ENCODE data around the gene YJU2. TPM values are rescaled to one million over a fixed set of nuclear protein-coding genes. Genes with fewer than 3 reads are reported as not detected.
"Not testable (repeated sequence)": the region's sequence is repeated elsewhere in the genome, so short reads cannot be mapped to it uniquely, and the experiment has no call there.

Gene YJU2
- total RNA-seq, 1 donor from 2014 or later: 15.4 TPM

DNA sequence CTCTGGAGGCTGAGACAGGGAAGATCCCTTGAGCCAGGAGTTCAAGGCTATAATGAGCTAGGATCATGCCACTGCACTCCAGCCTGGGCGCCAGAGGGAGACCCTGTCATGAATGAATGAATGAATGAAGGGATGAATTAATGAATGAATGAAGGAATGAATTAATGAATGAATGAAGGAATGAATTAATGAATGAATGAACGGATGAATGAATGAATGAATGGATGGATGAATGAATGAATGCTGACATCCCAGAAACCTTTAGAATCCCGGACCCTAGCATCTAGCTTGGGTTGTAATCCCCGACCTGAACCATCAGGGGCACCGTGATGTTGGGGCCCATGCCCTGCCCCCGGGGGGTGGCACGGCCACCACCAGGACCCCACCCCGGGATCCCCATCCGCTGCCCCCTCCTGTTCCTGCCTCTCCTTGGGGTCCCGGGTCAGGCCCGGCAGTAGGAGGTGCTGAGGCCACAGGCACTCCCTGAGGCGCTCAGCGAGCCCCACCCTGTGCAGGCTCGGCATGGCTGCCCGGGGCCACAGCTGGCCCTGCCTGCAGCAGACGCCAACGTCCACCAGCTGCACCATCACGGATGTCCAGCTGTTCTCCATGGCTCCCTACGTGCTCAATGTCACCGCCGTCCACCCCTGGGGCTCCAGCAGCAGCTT is 14.1 kb upstream of the YJU2 start:
- Mint-ChIP-seq H3K36me3 (ENCODE audit: low read depth, unreplicated experiment) (no peaks in the 10 kb centered on the region), H3K27me3 (ENCODE audit: unreplicated experiment) (peaks cover 11% of the 10 kb centered on the region), H3K9me3 (ENCODE audit: unreplicated experiment) (no peaks in the 10 kb centered on the region), H3K4me3 (ENCODE audit: unreplicated experiment) (no peak overlapping the region), H3K4me1 (ENCODE audit: unreplicated experiment) (peaks cover 2% of the 10 kb centered on the region), H3K27ac (ENCODE audit: unreplicated experiment) (no peak overlapping the region)
- TF ChIP-seq CTCF (IDR thresholded peaks at IDR 0.05; ENCODE audit: unreplicated experiment): no peak
- DNase-seq (ENCODE audit: low spot score): no peak

- Mint-ChIP-seq H3K36me3 (ENCODE audit: low read depth, unreplicated experiment) (no peaks in the 10 kb centered on the region), H3K27me3 (ENCODE audit: unreplicated experiment) (peaks cover 11% of the 10 kb centered on the region), H3K27ac (ENCODE audit: unreplicated experiment) (no peak overlapping the region), H3K9me3 (ENCODE audit: unreplicated experiment) (no peaks in the 10 kb centered on the region), H3K4me3 (ENCODE audit: unreplicated experiment) (peak overlapping the region; percentile 47), H3K4me1 (ENCODE audit: unreplicated experiment) (peaks cover 2% of the 10 kb centered on the region)
- DNase-seq (ENCODE audit: low spot score): peak; percentile 71
- TF ChIP-seq CTCF (IDR thresholded peaks at IDR 0.05; ENCODE audit: unreplicated experiment): peak; percentile 73
These were observed 13.5 kb upstream of the YJU2 start for GRCh38 chr19:4233282-4233853.

- no peak for DNase-seq (ENCODE audit: low spot score)
- H3K36me3 Mint-ChIP-seq (ENCODE audit: low read depth, unreplicated experiment): no peaks in the 10 kb centered on the region
- no peaks in the 10 kb centered on the region for H3K9me3 Mint-ChIP-seq (ENCODE audit: unreplicated experiment)
- H3K27me3 Mint-ChIP-seq (ENCODE audit: unreplicated experiment): peaks cover 11% of the 10 kb centered on the region
- no peak overlapping the region for H3K4me3 Mint-ChIP-seq (ENCODE audit: unreplicated experiment)
- H3K4me1 Mint-ChIP-seq (ENCODE audit: unreplicated experiment): peaks cover 2% of the 10 kb centered on the region
- TF ChIP-seq CTCF (IDR thresholded peaks at IDR 0.05; ENCODE audit: unreplicated experiment): no peak
- H3K27ac Mint-ChIP-seq (ENCODE audit: unreplicated experiment): no peak overlapping the region
These were observed 12.6 kb upstream of the YJU2 start for GRCh38 chr19:4234142-4234861.

DNA sequence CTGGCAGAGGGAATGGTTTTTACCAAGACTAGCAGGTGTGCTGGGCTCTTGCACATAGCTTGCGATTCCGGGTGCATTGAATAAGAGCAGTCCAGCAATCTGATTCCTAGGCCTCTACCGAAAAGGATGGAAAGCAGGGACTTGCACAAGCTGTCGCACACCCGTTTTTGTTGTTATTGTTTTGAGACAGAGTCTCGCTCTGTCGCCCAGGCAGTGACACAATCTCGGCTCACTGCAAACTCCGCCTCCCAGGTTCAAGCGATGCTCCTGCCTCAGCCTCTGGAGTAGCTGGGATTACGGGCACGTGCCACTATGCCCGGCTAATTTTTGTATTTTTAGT is 12.0 kb upstream of the YJU2 start:
- no peak for TF ChIP-seq CTCF (IDR thresholded peaks at IDR 0.05; ENCODE audit: unreplicated experiment)
- Mint-ChIP-seq H3K9me3 (ENCODE audit: unreplicated experiment) (no peaks in the 10 kb centered on the region), H3K27ac (ENCODE audit: unreplicated experiment) (no peak overlapping the region), H3K4me1 (ENCODE audit: unreplicated experiment) (peaks cover 2% of the 10 kb centered on the region), H3K27me3 (ENCODE audit: unreplicated experiment) (peaks cover 9% of the 10 kb centered on the region), H3K4me3 (ENCODE audit: unreplicated experiment) (no peak overlapping the region), H3K36me3 (ENCODE audit: low read depth, unreplicated experiment) (no peaks in the 10 kb centered on the region)
- DNase-seq (ENCODE audit: low spot score): no peak

DNA sequence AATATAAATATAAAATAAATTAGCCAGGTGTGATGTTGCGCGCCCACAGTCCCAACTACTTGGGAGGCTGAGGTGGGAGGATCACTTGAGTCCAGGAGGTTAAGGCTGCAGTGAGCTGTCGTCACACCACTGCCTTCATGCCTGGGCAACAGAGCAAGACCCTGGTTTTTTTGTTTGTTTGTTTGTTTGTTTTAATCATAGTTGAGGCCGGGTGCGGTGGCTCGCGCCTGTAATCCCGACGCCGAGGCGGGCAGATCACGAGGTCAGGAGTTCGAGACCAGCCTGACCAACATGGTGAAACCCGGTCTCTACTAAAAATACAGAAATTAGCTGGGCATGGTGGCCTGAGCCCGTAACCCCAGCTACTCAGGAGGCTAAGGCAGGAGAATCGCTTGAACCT is 9.4 kb upstream of the YJU2 start:
- H3K4me1 Mint-ChIP-seq (ENCODE audit: unreplicated experiment); H3K27me3 Mint-ChIP-seq (ENCODE audit: unreplicated experiment); H3K36me3 Mint-ChIP-seq (ENCODE audit: low read depth, unreplicated experiment); H3K4me3 Mint-ChIP-seq (ENCODE audit: unreplicated experiment); H3K27ac Mint-ChIP-seq (ENCODE audit: unreplicated experiment); DNase-seq (ENCODE audit: low spot score); H3K9me3 Mint-ChIP-seq (ENCODE audit: unreplicated experiment): not testable (repeated sequence)
